GM19438 (cell line): ENCODE measurements around the gene YAP1.

Experiments
- ATAC-seq: cut with Tn5 transposase; IDR thresholded peaks from one replicate; pipeline ENCODE4 v1.9.1; 2021; ENCODE audit warnings: low read depth; ENCODE audit not compliant: unreplicated experiment

The YAP1 gene

GRCh38 chr11:102116453-102117205, 6.4 kb downstream of the YAP1 start:
- no peak for ATAC-seq

GRCh38 chr11:102117472-102118113, 7.3 kb downstream of the YAP1 start:
- no peak for ATAC-seq

DNA sequence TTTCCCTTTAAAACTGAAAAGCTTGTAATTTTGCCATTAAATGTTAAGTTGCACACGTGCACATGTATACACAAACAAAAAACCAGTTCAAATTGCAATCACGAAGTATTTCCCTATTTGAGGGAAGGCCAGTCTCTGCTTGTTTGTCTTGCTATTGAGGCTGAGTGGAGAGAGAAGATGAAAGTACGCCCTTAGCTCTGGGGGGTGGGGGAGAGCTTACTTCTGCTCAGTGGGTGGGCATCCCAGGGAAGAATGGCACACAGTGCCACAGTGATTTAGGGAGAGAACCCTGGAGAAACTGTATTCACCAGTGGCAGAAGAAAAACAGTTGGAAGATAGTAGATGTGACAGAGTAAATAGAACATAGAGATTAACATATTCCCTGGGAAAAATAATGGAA, 8.7 kb downstream of the YAP1 start:
- ATAC-seq: no peak

DNA sequence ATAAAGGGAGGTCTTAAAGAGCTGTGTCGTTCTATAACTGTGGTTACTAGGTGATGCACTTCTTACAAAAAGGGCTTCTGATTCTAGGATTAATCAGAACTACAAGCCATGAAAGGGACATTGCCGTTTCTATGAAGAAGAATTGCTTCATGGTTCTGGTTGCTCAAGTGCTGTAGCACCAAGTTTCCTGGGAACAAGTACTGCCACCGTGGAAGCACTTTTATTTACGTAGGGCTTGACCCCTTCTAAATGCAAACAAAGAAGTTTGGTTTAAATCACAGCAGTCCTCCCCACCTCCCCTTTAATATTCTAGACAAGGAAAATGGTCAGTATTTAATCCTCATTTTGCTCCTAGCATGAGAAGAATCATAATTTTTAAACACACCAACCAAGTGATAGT, 9.8 kb downstream of the YAP1 start:
- no peak for ATAC-seq

DNA sequence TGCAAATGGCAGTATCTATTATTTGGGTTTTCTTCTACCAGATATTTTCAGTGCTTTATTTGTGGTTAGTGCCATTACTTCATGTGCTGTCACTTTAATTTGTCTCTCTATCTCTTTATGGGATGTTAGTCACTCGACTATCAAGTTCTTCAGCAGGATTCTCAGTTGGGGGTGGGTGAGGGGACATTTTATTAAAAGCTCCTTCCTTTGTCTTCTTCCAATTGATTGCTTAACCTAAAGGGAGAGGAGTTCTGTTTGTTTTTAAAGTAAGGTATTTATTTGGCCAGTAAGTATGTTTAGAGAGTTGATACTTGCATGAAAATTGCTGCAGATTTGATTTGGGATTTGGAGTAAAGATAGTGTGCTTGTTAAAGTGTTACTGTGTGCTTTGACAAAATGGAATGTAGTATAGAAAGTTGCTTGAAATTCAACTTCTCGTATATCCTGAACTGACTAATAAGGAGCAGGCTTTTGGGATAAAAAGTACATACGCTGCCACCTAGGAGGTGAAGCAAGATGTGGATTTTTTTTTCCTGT, 10.3 kb downstream of the YAP1 start:
- no peak for ATAC-seq

- no peak for ATAC-seq
These were observed 11.1 kb downstream of the YAP1 start for GRCh38 chr11:102121329-102121728.

DNA sequence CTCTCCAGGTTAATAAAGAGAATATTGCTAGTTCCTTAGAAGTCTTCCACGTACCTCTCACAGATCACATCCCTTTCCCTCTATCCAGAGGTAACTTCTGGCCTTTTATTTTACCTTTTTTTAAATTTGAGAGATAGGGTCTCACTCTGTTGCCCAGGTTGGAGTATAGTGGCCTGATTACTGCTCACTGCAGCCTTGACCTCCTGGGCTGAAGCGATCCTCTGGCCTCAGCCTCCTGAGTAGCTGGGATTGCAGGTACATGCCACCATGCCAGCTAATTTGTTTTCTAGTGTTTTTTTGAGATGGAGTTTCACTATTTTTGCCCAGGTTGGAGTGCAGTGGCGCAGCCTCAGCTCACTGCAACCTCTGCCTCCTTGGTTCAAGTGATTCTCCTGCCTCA, 24.4 kb downstream of the YAP1 start:
- no peak for ATAC-seq

- ATAC-seq: no peak
These were observed 25.0 kb downstream of the YAP1 start for GRCh38 chr11:102135256-102135655.

DNA sequence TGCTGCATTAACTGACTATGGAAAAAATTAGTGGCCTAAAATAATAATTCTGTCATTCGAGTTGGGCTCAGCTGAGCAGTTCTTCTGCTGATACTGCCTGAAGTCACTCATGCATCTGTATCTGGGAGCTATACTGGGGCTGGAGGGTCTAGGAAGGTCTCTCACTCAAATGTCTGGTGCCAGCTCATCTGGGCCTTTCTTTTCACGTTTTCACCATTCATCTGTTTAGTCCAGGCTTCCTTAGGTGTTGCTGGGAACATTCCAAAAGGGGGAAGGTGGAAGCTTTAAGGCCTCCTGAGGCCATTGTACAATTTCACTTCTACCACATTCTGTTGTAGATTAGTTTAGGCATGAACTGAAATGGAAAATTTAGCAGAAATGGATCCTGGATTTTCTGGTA, 28.0 kb downstream of the YAP1 start:
- no peak for ATAC-seq

DNA sequence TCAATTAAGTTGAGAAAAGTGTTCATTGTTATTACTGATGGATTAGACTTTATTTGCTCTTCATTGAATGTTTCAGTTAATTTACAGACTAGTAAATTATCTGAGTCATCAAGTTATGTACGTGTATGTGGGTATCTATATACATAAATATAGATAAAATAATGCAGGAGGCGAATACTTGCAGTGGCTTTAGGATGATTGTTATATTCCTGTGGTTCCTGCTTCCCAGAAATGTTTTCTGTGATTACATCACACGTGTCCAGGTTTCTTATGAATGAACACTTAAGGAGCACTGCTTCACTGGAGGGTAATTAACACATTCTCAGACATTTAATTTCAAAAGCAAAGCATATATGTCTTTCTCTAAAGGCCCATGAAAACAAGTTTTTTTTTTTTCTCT, 28.4 kb downstream of the YAP1 start:
- no peak for ATAC-seq

GRCh38 chr11:102139081-102139498, 28.8 kb downstream of the YAP1 start:
- ATAC-seq: no peak

DNA sequence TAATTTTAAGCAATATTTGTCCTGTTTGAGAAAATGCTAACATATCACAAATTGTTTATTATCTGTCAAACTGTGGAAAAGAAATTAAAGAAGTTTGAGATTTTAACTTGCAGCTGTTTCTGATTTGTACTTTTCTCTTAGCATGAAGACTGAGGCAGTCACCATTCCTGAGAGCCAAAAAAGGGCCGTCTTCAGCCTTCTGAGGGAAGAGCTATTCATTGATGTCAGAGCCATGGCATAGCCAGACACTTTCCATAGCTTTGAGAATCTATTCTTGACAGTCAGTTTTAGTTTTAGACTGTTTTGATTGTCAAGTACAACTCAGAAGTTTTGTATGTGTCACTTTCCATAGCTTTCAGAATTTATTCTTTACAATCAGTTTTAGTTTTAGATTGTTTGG, 32.1 kb downstream of the YAP1 start:
- ATAC-seq: no peak

DNA sequence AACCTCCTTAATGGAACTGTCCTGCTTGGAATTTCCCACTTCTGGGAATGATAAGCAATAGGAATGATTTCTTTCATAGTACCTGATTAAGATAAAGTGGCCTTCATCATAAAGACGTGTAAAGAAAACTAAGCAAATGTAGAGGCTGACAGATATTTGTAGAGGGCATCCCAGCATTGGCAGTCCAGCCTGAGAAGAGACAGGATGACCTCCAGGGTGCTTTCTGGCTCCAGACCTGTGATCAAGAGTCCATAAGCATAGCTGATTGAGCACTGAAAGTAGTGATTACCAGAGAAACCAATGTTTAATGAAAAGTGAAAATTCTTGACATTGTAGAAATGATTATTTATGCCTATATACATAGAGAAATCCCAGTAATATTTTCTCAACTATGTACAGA, 33.6 kb downstream of the YAP1 start:
- no peak for ATAC-seq

GRCh38 chr11:102144357-102145355, 34.4 kb downstream of the YAP1 start:
- no peak for ATAC-seq

DNA sequence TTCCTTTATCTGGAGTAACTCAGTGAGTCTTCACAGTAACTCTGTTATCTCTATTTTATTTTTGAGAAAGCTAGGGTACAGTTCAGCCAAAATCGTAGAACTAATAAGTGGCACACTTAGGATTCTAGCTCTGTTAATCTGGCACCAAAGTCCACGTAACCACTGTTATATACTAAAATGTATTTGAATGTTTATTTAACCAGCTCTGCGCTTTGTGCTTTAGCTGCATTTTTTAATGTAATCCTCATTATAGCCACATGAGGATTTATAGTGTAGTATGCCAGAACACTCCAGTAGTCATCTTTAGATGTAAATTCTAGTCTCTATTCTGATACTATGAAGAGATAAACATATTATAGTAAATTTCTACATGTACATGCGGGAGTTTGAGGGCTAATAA, 36.8 kb downstream of the YAP1 start:
- ATAC-seq: no peak

DNA sequence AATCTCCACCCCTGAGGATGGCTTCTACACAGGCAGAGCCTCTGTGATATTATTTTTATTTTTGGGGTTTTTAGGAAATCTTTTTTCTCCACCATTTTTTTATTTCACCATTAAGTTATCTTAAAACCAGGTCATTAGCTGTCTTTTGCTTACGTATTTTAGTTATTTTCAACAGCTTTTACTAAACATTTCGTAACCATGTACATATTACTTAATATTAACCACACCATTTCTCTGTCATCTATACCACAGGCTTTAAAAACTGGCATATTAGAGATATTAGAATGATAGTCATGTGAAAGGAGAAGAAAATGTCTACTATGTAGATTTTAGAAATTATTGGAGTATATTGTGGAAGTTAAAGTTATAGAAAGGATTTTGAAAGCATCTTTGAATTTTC, 37.4 kb downstream of the YAP1 start:
- ATAC-seq: no peak

- ATAC-seq: no peak
These were observed 37.8 kb downstream of the YAP1 start for GRCh38 chr11:102148059-102148458.

GRCh38 chr11:102151784-102152525, 41.7 kb downstream of the YAP1 start:
- ATAC-seq: no peak

DNA sequence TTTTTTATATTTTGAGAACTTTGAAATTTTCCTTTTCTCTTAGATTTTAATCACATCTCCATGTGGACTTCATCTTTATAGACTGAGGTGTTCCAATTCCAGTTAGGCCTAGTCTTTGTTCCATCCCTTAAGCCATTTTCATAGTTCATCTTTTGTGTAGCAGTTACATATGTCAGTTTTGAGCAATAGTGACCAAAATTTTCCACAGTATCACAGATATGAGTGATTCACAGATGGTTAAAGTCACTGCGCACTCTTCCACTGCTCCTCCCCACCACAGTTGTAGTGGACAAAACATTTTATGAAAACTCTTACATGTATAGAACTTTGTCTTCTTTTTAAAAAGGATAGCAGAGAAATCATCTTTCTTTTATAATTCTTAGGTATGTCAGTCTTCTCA, 42.8 kb downstream of the YAP1 start:
- no peak for ATAC-seq

GRCh38 chr11:102154806-102155205, 44.6 kb downstream of the YAP1 start:
- ATAC-seq: no peak
